Stomach (tissue), 4 donors: ENCODE data around the gene MIPOL1.

Source experiments
- CTCF ChIP-seq, 7 experiments: fragments of 450-650 bp in 4 of 7; fragments of 200-600 bp in 3 of 7; sonication (generic) in 3 of 7; IDR thresholded peaks; one replicate each; pipeline ENCODE4 v1.5.1; 2016 to 2019; ENCODE audit warnings: antibody characterized with exemption in 7 of 7, control low read depth in 2 of 7, mild to moderate bottlenecking in 1 of 7
- POLR2AphosphoS5 ChIP-seq, 3 donors: sonication (generic); formaldehyde crosslinking; IDR thresholded peaks; one replicate each; pipeline ENCODE4 v1.6.1; 2016; ENCODE audit warnings: antibody characterized with exemption in 3 of 3

GRCh38 chr14:37328673-37329072 lies 130.9 kb downstream of the MIPOL1 start:
- no peak for TF ChIP-seq CTCF (IDR thresholded peaks at IDR 0.05)
- TF ChIP-seq POLR2AphosphoS5 (IDR thresholded peaks at IDR 0.05): no peak
